HCT116 (cell line): ENCODE results near the gene IL36B. TPM values are rescaled to one million over a fixed set of nuclear protein-coding genes. Genes with fewer than 3 reads are reported as not detected.

ENCODE experiments used
- ATAC-seq: fragments of 200-7000 bp; cut with Tn5 transposase; 2 replicates; pipeline ENCODE4 v1.9.1; 2020; ENCODE audit warnings: mild to moderate bottlenecking, moderate library complexity
- BruUV-seq: library from RNA; stranded (reverse); fragments of 400-500 nt; replicated peaks from 2 replicates; lab custom pipeline; 2021; lab: Mats Ljungman, UMichigan
- CTCF ChIA-PET: fragments of 300-600 bp; sonication (Branson Sonifier 250); formaldehyde crosslinking; loops from one replicate; lab custom pipeline; 2021; ENCODE audit warnings: antibody characterized with exemption; lab: Charles Lee
- POLR2A ChIA-PET: fragments of 300-600, 350-600 bp; sonication (Branson Sonifier 250); formaldehyde crosslinking; loops from one replicate; lab custom pipeline; 2021; ENCODE audit warnings: antibody characterized with exemption; lab: Charles Lee
- RAD21 ChIA-PET, 2 experiments: fragments of 300-600 bp; sonication (Branson Sonifier 250); formaldehyde crosslinking; loops; one replicate each; lab custom pipeline; 2023; ENCODE audit warnings: low total read pairs in 2 of 2; ENCODE audit not compliant: uncharacterized antibody in 2 of 2, unreplicated experiment in 2 of 2, low non-redundant PET in 1 of 2; lab: Charles Lee
- DNase-seq: peaks from one replicate; pipeline ENCODE4 v3.0.0-alpha.2; 2010; ENCODE audit warnings: low read depth, low spot score
- H2AFZ ChIP-seq: fragments of 200-600 bp; shearing (Covaris generic), sonication (generic); 2 replicates; pipeline ENCODE4 v1.6.1; 2017; ENCODE audit warnings: low read depth, mixed run types, mixed read lengths, antibody characterized with exemption, low read length; ENCODE audit not compliant: poor library complexity, severe bottlenecking
- H3K27ac ChIP-seq: 2 replicates; pipeline ENCODE4 v1.5.1; 2012; ENCODE audit warnings: low read depth, low read length
- H3K27me3 ChIP-seq: fragments of 200-600 bp; sonication (generic); 2 replicates; pipeline ENCODE4 v1.6.1; 2016; ENCODE audit warnings: mixed run types, low read length, mixed read lengths; ENCODE audit not compliant: insufficient read depth
- H3K36me3 ChIP-seq, 2 experiments: fragments of 200-500 bp in 1 of 2; fragments of 200-600 bp in 1 of 2; sonication (Bioruptor generic) in 1 of 2; sonication (generic) in 1 of 2; 2 replicates each; pipeline versions ENCODE4 v1.5.1 to v1.6.1; 2014 to 2016; ENCODE audit warnings: low read length in 2 of 2, inconsistent platforms in 1 of 2, mixed read lengths in 1 of 2, mixed run types in 1 of 2; ENCODE audit not compliant: insufficient read depth in 2 of 2, control insufficient read depth in 1 of 2
- H3K4me1 ChIP-seq, 2 experiments: fragments of 200-600 bp in 1 of 2; sonication (generic) in 1 of 2; 2 replicates each; pipeline versions ENCODE4 v1.5.1 to v1.6.1; 2012 to 2017; ENCODE audit warnings: low read length in 2 of 2, inconsistent platforms in 1 of 2, mild to moderate bottlenecking in 1 of 2, mixed read lengths in 1 of 2, mixed run types in 1 of 2, moderate library complexity in 1 of 2; ENCODE audit not compliant: insufficient read depth in 2 of 2, control insufficient read depth in 1 of 2
- H3K4me2 ChIP-seq: fragments of 200-600 bp; sonication (generic); 2 replicates; pipeline ENCODE4 v1.6.1; 2017; ENCODE audit warnings: mixed run types, low read length, mixed read lengths
- H3K4me3 ChIP-seq, 2 experiments: fragments of 200-600 bp in 1 of 2; sonication (generic) in 1 of 2; replicated peaks in 1 of 2; 2 replicates each; pipeline ENCODE4 v1.5.1; 2011 to 2016; ENCODE audit warnings: low read length in 2 of 2, control low read depth in 1 of 2, low read depth in 1 of 2, mild to moderate bottlenecking in 1 of 2, mixed read lengths in 1 of 2, mixed run types in 1 of 2
- H3K79me2 ChIP-seq: fragments of 200-600 bp; sonication (generic); 2 replicates; pipeline ENCODE4 v1.6.1; 2017; ENCODE audit warnings: mild to moderate bottlenecking, mixed run types, low read length, moderate library complexity, mixed read lengths; ENCODE audit not compliant: insufficient read depth
- H3K9ac ChIP-seq: fragments of 200-600 bp; sonication (generic); 2 replicates; pipeline ENCODE4 v1.6.1; 2016; ENCODE audit warnings: low read length, mixed read lengths
- H3K9me2 ChIP-seq: fragments of 200-600 bp; sonication (generic), shearing (Covaris generic); 2 replicates; pipeline ENCODE4 v1.6.1; 2017; ENCODE audit warnings: mixed run types, mild to moderate bottlenecking, moderate library complexity; ENCODE audit not compliant: insufficient read depth
- H3K9me3 ChIP-seq, 2 experiments: fragments of 200-500 bp in 1 of 2; fragments of 200-600 bp in 1 of 2; sonication (Bioruptor generic) in 1 of 2; sonication (generic) in 1 of 2; 2 replicates each; pipeline ENCODE4 v1.6.1; 2014 to 2017; ENCODE audit warnings: low read length in 2 of 2, mixed read lengths in 2 of 2, inconsistent platforms in 1 of 2, low read depth in 1 of 2, mild to moderate bottlenecking in 1 of 2, mixed run types in 1 of 2, moderate library complexity in 1 of 2; ENCODE audit not compliant: control insufficient read depth in 1 of 2, insufficient read depth in 1 of 2
- H4K20me1 ChIP-seq: fragments of 200-600 bp; sonication (generic), shearing (Covaris generic); 2 replicates; pipeline ENCODE4 v1.6.1; 2017; ENCODE audit warnings: mixed run types, mild to moderate bottlenecking, moderate library complexity; ENCODE audit not compliant: insufficient read depth
- CBX3 ChIP-seq: IDR thresholded peaks from 2 replicates; pipeline ENCODE4 v1.6.1; 2012; ENCODE audit warnings: low read depth
- EGR1 ChIP-seq: IDR thresholded peaks from 2 replicates; pipeline ENCODE4 v1.6.1; 2012; ENCODE audit warnings: low read depth
- ELF1 ChIP-seq: IDR thresholded peaks from 2 replicates; pipeline ENCODE4 v1.6.1; 2012; ENCODE audit warnings: low read depth, borderline replicate concordance
- EZH2 ChIP-seq: fragments of 200-600 bp; sonication (generic); IDR thresholded peaks from 2 replicates; pipeline ENCODE4 v1.6.1; 2017; ENCODE audit warnings: antibody characterized with exemption, mixed run types
- EZH2phosphoT487 ChIP-seq: fragments of 200-600 bp; IDR thresholded peaks from 2 replicates; pipeline ENCODE4 v1.6.1; 2018; ENCODE audit warnings: antibody characterized with exemption, borderline replicate concordance
- JUND ChIP-seq: IDR thresholded peaks from 2 replicates; pipeline ENCODE4 v1.6.1; 2012
- POLR2A ChIP-seq: IDR thresholded peaks from 2 replicates; pipeline ENCODE4 v1.7.0; 2011; ENCODE audit warnings: borderline replicate concordance; ENCODE audit not compliant: insufficient read depth, insufficient read length; ENCODE audit errors: extremely low read depth
- POLR2AphosphoS5 ChIP-seq: IDR thresholded peaks from 2 replicates; pipeline ENCODE4 v1.6.1; 2011; ENCODE audit warnings: mild to moderate bottlenecking, low read depth, low read length, moderate library complexity
- RAD21 ChIP-seq: IDR thresholded peaks from 2 replicates; pipeline ENCODE4 v1.6.1; 2012; ENCODE audit warnings: low read depth, mild to moderate bottlenecking
- REST ChIP-seq: IDR thresholded peaks from 2 replicates; pipeline ENCODE4 v1.6.1; 2012; ENCODE audit warnings: low read depth
- SIN3A ChIP-seq: IDR thresholded peaks from 2 replicates; pipeline ENCODE4 v1.6.1; 2012; ENCODE audit warnings: low read depth
- SP1 ChIP-seq: IDR thresholded peaks from 2 replicates; pipeline ENCODE4 v1.6.1; 2012; ENCODE audit warnings: low read depth
- SRF ChIP-seq: IDR thresholded peaks from 2 replicates; pipeline ENCODE4 v1.6.1; 2012; ENCODE audit warnings: low read depth
- YY1 ChIP-seq: IDR thresholded peaks from 2 replicates; pipeline ENCODE4 v1.6.1; 2011; ENCODE audit warnings: low read length, low read depth, moderate library complexity, mild to moderate bottlenecking; ENCODE audit not compliant: insufficient replicate concordance; ENCODE audit errors: extremely low read depth
- ZNF274 ChIP-seq: fragments of 200-500 bp; sonication (Bioruptor generic); IDR thresholded peaks from 2 replicates; pipeline ENCODE4 v1.6.1; 2014; ENCODE audit warnings: mild to moderate bottlenecking, low read depth, low read length, inconsistent platforms
- intact Hi-C: fragments of 100-400 bp; cut with micrococcal nuclease; formaldehyde crosslinking; loops from 2 replicates; pipeline ENCODE4 v1.10.0; 2022
- total RNA-seq: library from RNA; stranded (reverse); gene quantifications from one replicate; pipeline ENCODE4 v1.2.1, GENCODE V29; 2021; ENCODE audit not compliant: unreplicated experiment
- TF ChIP-seq, protein P1 (sequence below): IDR thresholded peaks from 2 replicates; pipeline ENCODE4 v1.6.1; 2012
- TF ChIP-seq, protein P2 (sequence below): IDR thresholded peaks from 2 replicates; pipeline ENCODE4 v1.6.1; 2012
- TF ChIP-seq, protein P3 (sequence below), 3 experiments: fragments of 200-600 bp in 1 of 3; sonication (generic) in 1 of 3; IDR thresholded peaks in 2 of 3; conservative IDR thresholded peaks in 1 of 3; 2 replicates each; pipeline ENCODE4 v1.5.1; 2012 to 2017; ENCODE audit warnings: low read depth in 2 of 3, low read length in 2 of 3, antibody characterized with exemption in 1 of 3, borderline replicate concordance in 1 of 3, control low read depth in 1 of 3, mild to moderate bottlenecking in 1 of 3, mixed read lengths in 1 of 3, mixed run types in 1 of 3, moderate library complexity in 1 of 3; ENCODE audit not compliant: insufficient read depth in 1 of 3

The IL36B gene
- total RNA-seq, 1 experiment from 2014 or later: not detected

GRCh38 chr2:113098532-113098931 lies 45.9 kb upstream of the IL36B start:
- Histone ChIP-seq H3K79me2 (no peaks in the 10 kb centered on the region), H3K4me2 (no peak overlapping the region), H3K27ac (no peak overlapping the region), H3K4me3 (no peak overlapping the region), H3K4me1 (no peaks in the 10 kb centered on the region), H2AFZ (no peak overlapping the region), H3K9me3 (no peaks in the 10 kb centered on the region), H3K27me3 (no peaks in the 10 kb centered on the region), H3K36me3 (no peaks in the 10 kb centered on the region), H3K9me2 (no peaks in the 10 kb centered on the region), H3K9ac (no peak overlapping the region), H4K20me1 (no peaks in the 10 kb centered on the region)
- ChIA-PET CTCF (no interaction called here), POLR2A (no interaction called here), RAD21 (no interaction called here)
- DNase-seq: no peak
- no TSS peak for BruUV-seq
- ATAC-seq: no peak
- intact Hi-C loops: no loop called here
- no peak for TF ChIP-seq POLR2A
- no peak for TF ChIP-seq ELF1
- no peak for TF ChIP-seq CBX3
- TF ChIP-seq, protein P1, sequence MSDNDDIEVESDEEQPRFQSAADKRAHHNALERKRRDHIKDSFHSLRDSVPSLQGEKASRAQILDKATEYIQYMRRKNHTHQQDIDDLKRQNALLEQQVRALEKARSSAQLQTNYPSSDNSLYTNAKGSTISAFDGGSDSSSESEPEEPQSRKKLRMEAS: no peak
- no peak for TF ChIP-seq EZH2
- no peak for TF ChIP-seq ZNF274
- TF ChIP-seq RAD21: no peak
- TF ChIP-seq EZH2phosphoT487: no peak
- TF ChIP-seq YY1: no peak
- TF ChIP-seq SIN3A: no peak
- no peak for TF ChIP-seq EGR1
- no peak for TF ChIP-seq JUND
- TF ChIP-seq, protein P2, sequence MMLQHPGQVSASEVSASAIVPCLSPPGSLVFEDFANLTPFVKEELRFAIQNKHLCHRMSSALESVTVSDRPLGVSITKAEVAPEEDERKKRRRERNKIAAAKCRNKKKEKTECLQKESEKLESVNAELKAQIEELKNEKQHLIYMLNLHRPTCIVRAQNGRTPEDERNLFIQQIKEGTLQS: no peak
- TF ChIP-seq POLR2AphosphoS5: no peak
- TF ChIP-seq, protein P3, sequence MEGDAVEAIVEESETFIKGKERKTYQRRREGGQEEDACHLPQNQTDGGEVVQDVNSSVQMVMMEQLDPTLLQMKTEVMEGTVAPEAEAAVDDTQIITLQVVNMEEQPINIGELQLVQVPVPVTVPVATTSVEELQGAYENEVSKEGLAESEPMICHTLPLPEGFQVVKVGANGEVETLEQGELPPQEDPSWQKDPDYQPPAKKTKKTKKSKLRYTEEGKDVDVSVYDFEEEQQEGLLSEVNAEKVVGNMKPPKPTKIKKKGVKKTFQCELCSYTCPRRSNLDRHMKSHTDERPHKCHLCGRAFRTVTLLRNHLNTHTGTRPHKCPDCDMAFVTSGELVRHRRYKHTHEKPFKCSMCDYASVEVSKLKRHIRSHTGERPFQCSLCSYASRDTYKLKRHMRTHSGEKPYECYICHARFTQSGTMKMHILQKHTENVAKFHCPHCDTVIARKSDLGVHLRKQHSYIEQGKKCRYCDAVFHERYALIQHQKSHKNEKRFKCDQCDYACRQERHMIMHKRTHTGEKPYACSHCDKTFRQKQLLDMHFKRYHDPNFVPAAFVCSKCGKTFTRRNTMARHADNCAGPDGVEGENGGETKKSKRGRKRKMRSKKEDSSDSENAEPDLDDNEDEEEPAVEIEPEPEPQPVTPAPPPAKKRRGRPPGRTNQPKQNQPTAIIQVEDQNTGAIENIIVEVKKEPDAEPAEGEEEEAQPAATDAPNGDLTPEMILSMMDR (IDR thresholded peaks at IDR 0.05 in 2 of 3, conservative IDR thresholded peaks at IDR 0.05 in 1 of 3; ENCODE audit: borderline replicate concordance in 1 of 3, insufficient read depth in 1 of 3, low read depth in 2 of 3, low read length in 2 of 3): no peak
- TF ChIP-seq SRF: no peak
- TF ChIP-seq SP1: no peak
- no peak for TF ChIP-seq REST
